GM18507 (cell line): ENCODE data around the gene GTF2A2.
A peak's percentile ranks its signal among the peaks of the same experiment; 100 is the strongest.

Source experiments
- DNase-seq: peaks from one replicate; pipeline ENCODE4 v3.0.0; 2011; ENCODE audit warnings: low read depth; ENCODE audit not compliant: insufficient read length; ENCODE audit errors: extremely low spot score
- FAIRE-seq: peaks from 2 replicates; lab custom pipeline; 2011; peaks lifted over from hg19 to GRCh38; lab: Jason Lieb, UNC

Gene GTF2A2

DNA sequence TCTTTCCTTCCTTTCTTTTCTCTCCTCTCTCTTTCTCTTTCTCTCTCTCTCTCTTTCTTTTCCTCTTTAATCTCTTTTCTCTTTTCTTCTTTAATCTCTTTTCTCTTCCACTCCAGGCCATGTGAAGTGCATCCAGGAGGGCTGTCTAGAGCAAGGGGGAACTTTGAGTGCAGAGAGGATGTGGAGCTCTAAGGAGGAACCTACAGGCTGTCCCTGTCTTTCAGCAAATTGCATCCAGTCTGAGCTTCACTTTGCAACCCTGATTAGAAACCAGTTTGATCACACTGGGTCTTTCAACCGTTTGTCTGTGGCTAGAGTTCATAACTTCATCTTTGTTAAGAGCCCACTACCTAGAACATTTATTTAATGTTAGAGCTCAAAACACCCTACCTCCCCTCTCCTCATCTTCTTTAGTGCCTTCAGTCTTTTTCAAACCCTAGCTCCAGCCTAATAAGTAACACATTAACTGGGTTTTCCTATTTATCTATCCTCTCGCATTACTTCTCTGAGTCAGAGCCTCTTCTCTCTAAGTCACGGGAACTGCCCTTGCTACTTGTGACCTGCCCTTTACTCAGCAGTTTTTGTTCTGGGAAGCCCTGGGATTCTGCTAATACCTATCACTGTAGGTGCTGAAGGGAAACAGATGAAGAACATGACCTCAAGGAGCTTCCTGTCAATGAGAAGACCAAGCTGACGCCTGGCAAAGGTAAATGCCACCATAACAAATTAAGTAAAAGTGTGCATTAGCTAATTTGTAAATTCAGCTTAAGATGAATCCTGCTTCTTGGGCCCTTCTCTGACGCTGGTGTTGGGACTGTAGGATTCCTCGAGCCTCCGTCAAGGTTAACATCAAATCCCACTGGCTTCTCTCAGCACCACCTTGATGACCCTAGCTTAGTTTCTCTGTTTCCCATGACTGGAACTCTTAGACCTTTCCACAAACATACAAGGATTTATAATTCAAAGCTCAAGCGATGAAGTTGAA is 45.7 kb downstream of the GTF2A2 start, which contains the start of gene GCNT3:
TSS of gene GCNT3 (plus strand) at position 508 of the 985 bp plus-strand sequence. CDS start 6,456 bp downstream, outside the sequence.
- FAIRE-seq (peak; percentile 53), DNase-seq (no peak)

DNA sequence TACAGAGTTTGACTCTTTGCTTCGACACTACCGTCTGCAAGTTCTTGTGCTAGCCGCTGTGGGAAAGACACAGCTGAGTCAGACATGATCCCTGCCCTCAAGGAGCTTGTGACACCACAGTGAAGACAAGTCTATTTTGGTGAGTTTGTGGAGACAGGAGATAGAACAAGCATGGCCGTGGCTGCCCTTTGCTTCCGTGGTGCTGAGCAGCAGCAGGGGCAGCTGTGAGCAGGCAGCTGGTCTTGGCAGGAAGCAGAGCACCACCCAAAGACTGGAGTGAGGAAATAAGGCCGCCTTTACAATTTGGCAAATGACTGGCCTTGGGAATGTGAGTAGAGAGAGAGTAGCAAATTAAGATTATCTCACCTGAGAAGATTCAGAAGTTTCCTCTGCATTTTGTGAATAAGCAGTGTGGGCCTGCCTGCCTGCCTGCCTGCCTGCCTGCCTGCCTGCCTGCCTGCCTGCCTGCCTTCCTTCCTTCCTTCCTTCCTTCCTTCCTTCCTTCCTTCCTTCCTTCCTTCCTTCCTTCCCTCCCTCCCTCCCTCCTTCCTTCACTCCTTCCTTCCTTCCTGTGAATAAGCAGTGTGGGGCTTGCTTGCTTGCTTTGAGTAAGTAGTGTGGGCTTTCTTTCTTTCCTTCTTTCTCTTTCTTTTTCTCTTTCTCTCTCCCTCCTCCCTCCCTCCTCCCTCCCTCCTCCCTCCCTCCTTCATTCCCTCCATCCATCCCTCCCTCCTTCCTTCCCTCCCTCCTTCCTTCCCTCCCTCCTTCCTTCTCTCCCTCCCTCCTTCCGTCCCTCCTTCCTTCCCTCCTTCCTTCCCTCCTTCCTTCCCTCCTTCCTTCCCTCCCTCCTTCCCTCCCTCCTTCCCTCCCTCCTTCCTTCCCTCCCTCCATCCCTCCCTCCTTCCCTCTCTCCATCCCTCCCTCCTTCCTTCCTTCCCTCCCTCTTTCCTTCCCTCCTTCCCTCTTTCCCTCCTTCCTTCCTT is 47.3 kb downstream of the GTF2A2 start:
- DNase-seq, result no peak
- FAIRE-seq, result no peak

DNA sequence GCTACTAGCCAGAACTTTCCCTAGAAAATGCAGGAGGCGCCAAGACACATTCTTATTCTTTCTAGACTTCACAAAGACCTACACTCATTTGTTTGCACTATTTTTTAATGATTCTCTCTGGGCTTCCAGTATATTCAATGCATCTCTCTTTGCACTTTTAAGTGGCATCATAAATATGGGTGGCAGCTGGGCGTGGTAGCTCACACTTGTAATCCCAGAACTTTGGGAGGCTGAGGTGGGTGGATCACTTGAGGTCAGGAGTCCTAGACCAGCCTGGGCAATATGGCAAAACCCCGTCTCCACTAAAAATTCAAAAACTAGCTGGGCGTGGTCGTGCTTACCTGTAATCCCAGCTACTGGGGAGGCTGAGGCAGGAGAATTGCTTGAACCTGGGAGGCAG is 51.3 kb downstream of the GTF2A2 start:
- no peak for FAIRE-seq
- no peak for DNase-seq

DNA sequence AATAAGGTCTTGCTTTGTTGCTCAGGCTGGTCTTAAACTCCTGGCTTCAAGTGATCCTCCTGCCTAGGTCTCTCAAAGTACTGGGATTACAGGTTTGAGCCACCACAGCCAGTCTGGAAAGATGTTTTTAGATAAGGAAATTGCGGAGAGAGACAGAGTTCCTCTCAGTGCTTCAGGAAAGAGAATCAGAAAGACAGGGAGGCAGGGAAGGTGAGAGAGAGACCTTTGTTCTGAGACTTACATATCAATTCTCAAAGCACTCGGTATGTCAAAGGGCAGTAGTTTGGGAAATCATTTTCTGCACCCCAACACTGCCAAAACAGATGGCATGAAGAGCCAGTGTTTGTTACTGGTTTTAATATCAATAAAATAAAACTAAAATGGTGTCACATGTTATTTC is 58.9 kb downstream of the GTF2A2 start:
- DNase-seq, result no peak
- FAIRE-seq, result no peak

DNA sequence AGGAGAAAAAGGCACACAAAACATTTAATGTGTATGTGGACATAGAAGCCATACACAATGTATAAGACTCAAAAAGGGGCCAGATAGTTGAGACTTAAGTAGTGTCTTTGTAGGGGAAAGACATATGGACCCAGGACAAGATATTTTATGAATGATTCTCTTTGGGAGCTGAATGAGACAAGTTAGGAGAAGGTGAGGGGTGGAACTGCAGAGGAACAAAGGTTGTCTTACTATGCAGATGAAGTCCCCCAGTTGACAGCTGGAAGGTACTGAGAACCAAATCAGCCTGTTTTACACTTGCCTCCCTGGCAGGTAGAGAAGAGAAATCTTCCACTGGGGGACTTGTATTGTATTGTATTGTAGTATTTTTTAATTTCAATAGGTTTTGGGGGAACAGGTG is 60.7 kb downstream of the GTF2A2 start:
- FAIRE-seq, result no peak

DNA sequence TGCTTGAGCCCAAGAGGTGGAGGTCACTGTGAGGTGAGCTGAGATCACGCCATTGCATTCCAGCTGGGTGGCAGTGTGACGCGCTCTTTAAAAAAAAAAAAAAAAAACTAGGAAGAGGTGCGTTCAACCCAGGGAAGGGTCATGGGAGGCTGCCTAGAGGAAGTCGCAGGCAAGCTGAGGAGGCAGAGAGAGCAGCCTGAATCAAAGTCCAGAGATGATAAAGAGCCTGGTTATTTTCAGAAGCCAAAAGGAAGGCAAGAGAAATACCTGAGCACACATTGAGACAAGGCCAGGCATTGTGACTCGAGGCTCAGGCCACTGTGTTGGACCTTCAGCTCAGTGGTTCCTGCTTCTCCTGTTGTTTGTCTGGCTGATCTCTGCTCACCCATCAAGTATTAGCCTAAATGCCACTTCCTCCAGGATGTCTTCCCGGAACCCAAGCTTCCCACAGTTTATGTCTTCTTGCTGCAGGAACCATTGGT is 61.8 kb downstream of the GTF2A2 start:
- DNase-seq, result no peak
- no peak for FAIRE-seq

More for the DNA sequence above, 60.7 kb downstream of the GTF2A2 start:
- no peak for DNase-seq

DNA sequence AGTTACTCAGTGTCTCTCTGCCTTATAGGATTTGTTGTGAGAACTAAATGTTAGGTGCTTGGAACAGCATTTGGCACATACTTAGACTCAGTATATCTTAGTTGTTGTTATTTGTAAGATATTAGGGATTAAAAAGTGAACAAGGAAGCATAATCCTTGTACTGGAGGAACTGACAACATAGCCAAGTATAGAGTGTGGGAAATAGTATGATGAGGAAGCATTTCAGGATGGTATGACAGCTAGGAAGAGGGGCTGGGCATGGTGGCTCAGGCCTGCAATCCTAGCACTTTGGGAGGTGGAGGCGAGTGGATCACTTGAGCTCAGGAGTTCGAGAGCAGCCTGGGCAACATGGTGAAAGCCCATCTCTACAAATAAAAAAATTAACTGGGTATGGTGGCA is 62.3 kb downstream of the GTF2A2 start:
- DNase-seq (no peak), FAIRE-seq (no peak)

DNA sequence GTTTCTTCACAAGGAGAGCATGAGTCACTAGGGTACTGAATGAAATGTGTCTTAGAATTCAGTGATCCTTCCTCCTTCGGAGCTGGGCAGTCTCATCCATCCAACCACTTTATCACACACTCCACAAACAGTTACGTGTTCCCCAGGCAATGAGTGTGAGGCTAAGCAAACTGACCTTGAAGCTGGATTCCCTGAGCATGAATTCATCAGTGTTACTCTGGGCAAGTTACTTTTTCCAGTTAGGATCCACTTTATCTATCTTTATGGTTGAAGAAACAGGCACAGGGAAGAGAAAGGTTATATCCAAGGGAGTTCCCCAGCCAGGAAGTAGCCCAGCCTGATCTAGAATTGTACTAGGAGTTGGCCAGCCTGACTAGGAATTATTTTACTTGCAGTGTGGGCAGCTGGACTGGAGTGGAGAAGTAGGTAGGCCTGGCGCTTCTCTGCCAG is 62.8 kb downstream of the GTF2A2 start:
- DNase-seq (no peak), FAIRE-seq (no peak)

DNA sequence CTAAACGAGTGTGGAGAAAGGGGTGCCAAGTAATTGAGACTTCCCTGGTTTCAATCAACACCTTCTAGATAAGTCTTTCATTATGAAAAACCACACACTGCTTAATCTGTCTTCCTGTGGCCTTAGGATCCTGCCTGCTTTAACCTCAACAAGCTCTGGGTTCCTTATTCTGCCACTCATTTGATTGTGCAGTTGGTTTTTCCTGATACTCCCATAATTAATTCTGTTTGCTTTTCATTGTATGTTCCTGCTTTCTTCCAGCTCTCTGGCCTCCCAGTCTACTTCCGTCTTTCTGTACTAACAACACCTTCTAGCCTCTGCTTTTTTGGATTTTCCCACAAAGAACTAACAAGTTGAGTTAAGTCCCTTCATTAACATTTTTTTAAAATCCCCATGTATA is 66.0 kb downstream of the GTF2A2 start:
- no peak for DNase-seq
- FAIRE-seq, result no peak

DNA sequence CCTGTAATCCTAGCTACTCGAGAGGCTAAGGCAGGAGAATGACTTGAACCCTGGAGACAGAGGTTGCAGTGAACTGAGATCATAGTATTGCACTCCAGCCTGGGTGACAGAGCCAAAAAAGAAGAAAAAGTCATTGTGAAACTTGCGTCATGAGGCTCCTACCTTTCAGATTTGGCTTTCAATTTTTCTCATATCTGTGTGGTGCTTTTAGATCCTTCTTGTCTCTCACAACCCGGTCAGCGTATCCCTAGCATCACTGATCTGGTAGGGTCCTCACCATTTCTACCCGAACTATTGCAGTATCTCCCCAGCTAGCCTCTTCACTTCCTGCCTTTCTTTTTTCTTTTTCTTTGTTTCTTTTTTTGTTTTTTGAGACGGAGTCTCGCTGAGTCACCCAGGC is 67.3 kb downstream of the GTF2A2 start:
- DNase-seq (no peak), FAIRE-seq (peak; percentile 89)
